ENCODE results near the gene DEFB118. TPM values are rescaled to one million over a fixed set of nuclear protein-coding genes. Genes with fewer than 3 reads are reported as not detected.

The DEFB118 gene
- total RNA-seq, 1 donor from 2014 or later: not detected

DNA sequence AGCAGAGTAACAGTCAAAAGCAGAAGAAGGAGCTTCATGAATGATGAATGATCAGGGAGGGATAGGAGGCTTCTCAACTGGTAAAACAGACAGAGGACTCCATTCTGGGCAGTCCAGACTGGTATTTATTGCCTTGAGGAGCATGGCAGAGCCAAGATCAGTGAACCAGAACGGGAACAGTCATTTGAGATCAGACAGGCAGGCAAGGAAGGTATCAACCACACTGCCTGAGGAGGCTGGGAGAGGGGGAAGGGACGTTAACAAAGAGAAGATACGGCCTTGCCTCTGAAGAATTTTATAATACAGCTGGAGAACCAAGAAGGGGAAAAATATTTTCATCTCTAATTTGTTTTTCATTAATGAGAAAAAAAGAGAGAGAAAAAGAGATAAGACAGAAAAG lies 37.7 kb downstream of the DEFB118 start, which contains the start of gene DEFB121:
Gene DEFB121 (minus strand): TSS at position 101 of the 400 bp plus-strand sequence. CDS start 63 bp downstream, at position 38.
- Mint-ChIP-seq H3K36me3 (ENCODE audit: low read depth) (peaks cover 2% of the 10 kb centered on the region), H3K27ac (ENCODE audit: unreplicated experiment) (no peak within 1 kb of the TSS), H3K9me3 (peaks cover 33% of the 10 kb centered on the region), H3K27me3 (ENCODE audit: low read depth) (no peaks in the 10 kb centered on the region), H3K4me1 (no peaks in the 10 kb centered on the region), H3K4me3 (no peak within 1 kb of the TSS)
- DNase-seq (ENCODE audit: low read depth, low spot score): no peak
- TF ChIP-seq, protein P1, sequence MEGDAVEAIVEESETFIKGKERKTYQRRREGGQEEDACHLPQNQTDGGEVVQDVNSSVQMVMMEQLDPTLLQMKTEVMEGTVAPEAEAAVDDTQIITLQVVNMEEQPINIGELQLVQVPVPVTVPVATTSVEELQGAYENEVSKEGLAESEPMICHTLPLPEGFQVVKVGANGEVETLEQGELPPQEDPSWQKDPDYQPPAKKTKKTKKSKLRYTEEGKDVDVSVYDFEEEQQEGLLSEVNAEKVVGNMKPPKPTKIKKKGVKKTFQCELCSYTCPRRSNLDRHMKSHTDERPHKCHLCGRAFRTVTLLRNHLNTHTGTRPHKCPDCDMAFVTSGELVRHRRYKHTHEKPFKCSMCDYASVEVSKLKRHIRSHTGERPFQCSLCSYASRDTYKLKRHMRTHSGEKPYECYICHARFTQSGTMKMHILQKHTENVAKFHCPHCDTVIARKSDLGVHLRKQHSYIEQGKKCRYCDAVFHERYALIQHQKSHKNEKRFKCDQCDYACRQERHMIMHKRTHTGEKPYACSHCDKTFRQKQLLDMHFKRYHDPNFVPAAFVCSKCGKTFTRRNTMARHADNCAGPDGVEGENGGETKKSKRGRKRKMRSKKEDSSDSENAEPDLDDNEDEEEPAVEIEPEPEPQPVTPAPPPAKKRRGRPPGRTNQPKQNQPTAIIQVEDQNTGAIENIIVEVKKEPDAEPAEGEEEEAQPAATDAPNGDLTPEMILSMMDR (conservative IDR thresholded peaks at IDR 0.05): no peak

DNA sequence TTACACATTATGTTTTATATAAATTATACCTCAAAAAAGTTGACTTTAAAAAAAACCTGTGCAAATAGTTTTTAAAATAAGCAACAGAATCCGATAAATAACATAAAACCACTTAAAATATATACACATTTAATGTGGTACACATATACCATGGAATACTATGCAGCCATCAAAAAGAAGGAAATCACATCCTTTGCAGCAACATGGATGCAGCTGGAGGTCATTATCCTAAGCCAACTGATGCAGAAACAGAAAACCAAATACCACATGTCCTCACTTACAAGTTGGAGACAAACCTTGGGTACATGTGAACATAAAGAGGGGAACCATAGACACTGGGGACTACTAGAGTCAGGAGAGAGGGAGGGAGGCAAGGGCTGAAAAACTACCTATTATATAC lies 41.6 kb downstream of the DEFB118 start:
- Mint-ChIP-seq H3K9me3 (peaks cover 42% of the 10 kb centered on the region), H3K36me3 (ENCODE audit: low read depth) (peaks cover 6% of the 10 kb centered on the region), H3K27me3 (ENCODE audit: low read depth) (no peaks in the 10 kb centered on the region), H3K4me3 (no peak overlapping the region), H3K27ac (ENCODE audit: unreplicated experiment) (no peak overlapping the region), H3K4me1 (no peaks in the 10 kb centered on the region)
- no peak for DNase-seq (ENCODE audit: low read depth, low spot score)
- TF ChIP-seq, protein P1 (conservative IDR thresholded peaks at IDR 0.05): no peak

DNA sequence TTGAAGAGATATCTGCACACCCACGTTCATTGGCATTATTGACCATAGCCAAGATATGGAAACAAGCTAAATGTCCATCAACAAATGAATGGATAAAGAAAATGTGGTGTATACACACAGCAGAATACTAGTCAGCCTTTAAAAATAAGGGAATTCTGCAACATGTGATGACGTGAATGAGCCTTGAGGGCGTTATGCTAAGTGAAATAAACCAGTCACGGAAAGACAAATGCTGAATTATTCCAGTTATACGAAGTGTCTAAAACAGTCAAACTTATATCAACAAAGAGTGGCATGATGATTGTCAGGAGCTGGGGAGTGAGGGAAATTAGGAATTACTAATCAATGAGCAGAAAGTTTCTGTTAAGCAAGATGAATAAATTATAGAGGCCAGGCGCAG lies 46.0 kb downstream of the DEFB118 start:
- no peaks in the 10 kb centered on the region for H3K4me1 Mint-ChIP-seq
- no peaks in the 10 kb centered on the region for H3K27me3 Mint-ChIP-seq (ENCODE audit: low read depth)
- TF ChIP-seq, protein P1 (conservative IDR thresholded peaks at IDR 0.05): no peak
- H3K4me3 Mint-ChIP-seq: no peak overlapping the region
- no peak overlapping the region for H3K27ac Mint-ChIP-seq (ENCODE audit: unreplicated experiment)
- DNase-seq (ENCODE audit: low read depth, low spot score): no peak
- peaks cover 36% of the 10 kb centered on the region for H3K9me3 Mint-ChIP-seq
- peaks cover 17% of the 10 kb centered on the region for H3K36me3 Mint-ChIP-seq (ENCODE audit: low read depth)

DNA sequence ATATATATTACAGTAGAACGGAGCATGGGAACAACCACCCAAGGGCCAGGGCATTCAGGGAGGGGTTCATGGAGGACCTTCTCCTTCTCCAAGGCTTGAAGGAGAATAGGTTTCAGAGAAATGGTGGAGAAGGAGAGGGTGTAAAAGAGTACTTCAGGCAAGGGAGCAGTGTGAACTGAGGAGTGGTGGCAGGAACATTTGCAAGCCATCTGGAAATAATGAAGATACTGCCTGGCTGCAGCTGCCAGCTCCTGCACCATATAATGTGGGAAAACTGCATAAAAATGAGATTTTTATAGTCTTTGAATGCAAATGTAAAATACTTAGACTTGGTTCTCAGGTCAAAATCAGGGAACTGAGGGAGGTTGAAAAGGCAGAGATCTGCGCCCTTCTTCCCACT lies 47.3 kb downstream of the DEFB118 start:
- Mint-ChIP-seq H3K36me3 (ENCODE audit: low read depth) (peaks cover 17% of the 10 kb centered on the region), H3K27ac (ENCODE audit: unreplicated experiment) (no peak overlapping the region), H3K4me1 (no peaks in the 10 kb centered on the region), H3K4me3 (no peak overlapping the region), H3K27me3 (ENCODE audit: low read depth) (no peaks in the 10 kb centered on the region), H3K9me3 (peaks cover 31% of the 10 kb centered on the region)
- TF ChIP-seq, protein P1 (conservative IDR thresholded peaks at IDR 0.05): no peak
- DNase-seq (ENCODE audit: low read depth, low spot score): no peak

DNA sequence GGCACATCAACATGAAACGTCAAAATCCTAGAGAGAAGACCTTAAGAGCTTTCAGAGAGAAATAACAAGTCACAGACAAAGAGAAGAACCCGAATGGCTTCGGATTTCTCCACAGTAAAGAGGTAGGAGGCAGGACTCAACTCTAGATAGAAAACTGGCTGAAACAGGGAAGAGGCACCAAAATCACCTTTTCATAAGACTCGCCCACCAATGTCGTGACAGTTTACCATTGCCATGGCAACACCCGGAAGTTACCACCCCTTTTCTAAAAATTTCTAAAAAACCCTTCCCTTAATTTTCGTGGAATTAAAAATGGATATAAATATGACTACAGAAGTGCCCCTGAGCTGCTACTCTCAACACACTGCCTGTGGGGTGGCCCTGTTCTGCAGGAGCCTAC lies 49.9 kb downstream of the DEFB118 start:
- Mint-ChIP-seq H3K27me3 (ENCODE audit: low read depth) (no peaks in the 10 kb centered on the region), H3K36me3 (ENCODE audit: low read depth) (peaks cover 15% of the 10 kb centered on the region), H3K9me3 (peaks cover 28% of the 10 kb centered on the region), H3K4me1 (no peaks in the 10 kb centered on the region), H3K27ac (ENCODE audit: unreplicated experiment) (no peak overlapping the region), H3K4me3 (no peak overlapping the region)
- TF ChIP-seq, protein P1 (conservative IDR thresholded peaks at IDR 0.05): no peak
- no peak for DNase-seq (ENCODE audit: low read depth, low spot score)

Other genes with a start within 250 kb of the DEFB118 start
- gene DEFB115, start 110.9 kb upstream of the DEFB118 start, total RNA-seq: not detected in 2 replicates
- not detected in 2 replicates for gene DEFB116, start 60.0 kb upstream of the DEFB118 start, total RNA-seq
- not detected in 2 replicates for gene DEFB119, start 22.0 kb downstream of the DEFB118 start, total RNA-seq
- gene DEFB121, start 37.6 kb downstream of the DEFB118 start, total RNA-seq: not detected in 2 replicates
- gene DEFB123, start 72.0 kb downstream of the DEFB118 start, total RNA-seq: not detected in 2 replicates
- gene DEFB124, start 106.5 kb downstream of the DEFB118 start, total RNA-seq: not detected in 2 replicates
- not detected in 2 replicates for gene REM1, start 106.7 kb downstream of the DEFB118 start, total RNA-seq
- 179 and 185 TPM in 2 replicates for gene HM13, start 145.8 kb downstream of the DEFB118 start, total RNA-seq
- gene ID1, start 236.7 kb downstream of the DEFB118 start, total RNA-seq: 4.3 and 5.8 TPM in 2 replicates